HCT116 (cell line): ENCODE results near the gene HMCN2. TPM values are rescaled to one million over a fixed set of nuclear protein-coding genes. Genes with fewer than 3 reads are reported as not detected.

Experiments used
- ATAC-seq: fragments of 200-7000 bp; cut with Tn5 transposase; 2 replicates; pipeline ENCODE4 v1.9.1; 2020; ENCODE audit warnings: mild to moderate bottlenecking, moderate library complexity
- BruUV-seq: library from RNA; stranded (reverse); fragments of 400-500 nt; replicated peaks from 2 replicates; lab custom pipeline; 2021; lab: Mats Ljungman, UMichigan
- CTCF ChIA-PET: fragments of 300-600 bp; sonication (Branson Sonifier 250); formaldehyde crosslinking; loops from one replicate; lab custom pipeline; 2021; ENCODE audit warnings: antibody characterized with exemption; lab: Charles Lee
- POLR2A ChIA-PET: fragments of 300-600, 350-600 bp; sonication (Branson Sonifier 250); formaldehyde crosslinking; loops from one replicate; lab custom pipeline; 2021; ENCODE audit warnings: antibody characterized with exemption; lab: Charles Lee
- RAD21 ChIA-PET, 2 experiments: fragments of 300-600 bp; sonication (Branson Sonifier 250); formaldehyde crosslinking; loops; one replicate each; lab custom pipeline; 2023; ENCODE audit warnings: low total read pairs in 2 of 2; ENCODE audit not compliant: uncharacterized antibody in 2 of 2, unreplicated experiment in 2 of 2, low non-redundant PET in 1 of 2; lab: Charles Lee
- DNase-seq: peaks from one replicate; pipeline ENCODE4 v3.0.0-alpha.2; 2010; ENCODE audit warnings: low read depth, low spot score
- H2AFZ ChIP-seq: fragments of 200-600 bp; shearing (Covaris generic), sonication (generic); 2 replicates; pipeline ENCODE4 v1.6.1; 2017; ENCODE audit warnings: low read depth, mixed run types, mixed read lengths, antibody characterized with exemption, low read length; ENCODE audit not compliant: poor library complexity, severe bottlenecking
- H3K27ac ChIP-seq: 2 replicates; pipeline ENCODE4 v1.5.1; 2012; ENCODE audit warnings: low read depth, low read length
- H3K27me3 ChIP-seq: fragments of 200-600 bp; sonication (generic); 2 replicates; pipeline ENCODE4 v1.6.1; 2016; ENCODE audit warnings: mixed run types, low read length, mixed read lengths; ENCODE audit not compliant: insufficient read depth
- H3K36me3 ChIP-seq, 2 experiments: fragments of 200-500 bp in 1 of 2; fragments of 200-600 bp in 1 of 2; sonication (Bioruptor generic) in 1 of 2; sonication (generic) in 1 of 2; 2 replicates each; pipeline versions ENCODE4 v1.5.1 to v1.6.1; 2014 to 2016; ENCODE audit warnings: low read length in 2 of 2, inconsistent platforms in 1 of 2, mixed read lengths in 1 of 2, mixed run types in 1 of 2; ENCODE audit not compliant: insufficient read depth in 2 of 2, control insufficient read depth in 1 of 2
- H3K4me1 ChIP-seq, 2 experiments: fragments of 200-600 bp in 1 of 2; sonication (generic) in 1 of 2; 2 replicates each; pipeline versions ENCODE4 v1.5.1 to v1.6.1; 2012 to 2017; ENCODE audit warnings: low read length in 2 of 2, inconsistent platforms in 1 of 2, mild to moderate bottlenecking in 1 of 2, mixed read lengths in 1 of 2, mixed run types in 1 of 2, moderate library complexity in 1 of 2; ENCODE audit not compliant: insufficient read depth in 2 of 2, control insufficient read depth in 1 of 2
- H3K4me2 ChIP-seq: fragments of 200-600 bp; sonication (generic); 2 replicates; pipeline ENCODE4 v1.6.1; 2017; ENCODE audit warnings: mixed run types, low read length, mixed read lengths
- H3K4me3 ChIP-seq, 2 experiments: fragments of 200-600 bp in 1 of 2; sonication (generic) in 1 of 2; replicated peaks in 1 of 2; 2 replicates each; pipeline ENCODE4 v1.5.1; 2011 to 2016; ENCODE audit warnings: low read length in 2 of 2, control low read depth in 1 of 2, low read depth in 1 of 2, mild to moderate bottlenecking in 1 of 2, mixed read lengths in 1 of 2, mixed run types in 1 of 2
- H3K79me2 ChIP-seq: fragments of 200-600 bp; sonication (generic); 2 replicates; pipeline ENCODE4 v1.6.1; 2017; ENCODE audit warnings: mild to moderate bottlenecking, mixed run types, low read length, moderate library complexity, mixed read lengths; ENCODE audit not compliant: insufficient read depth
- H3K9ac ChIP-seq: fragments of 200-600 bp; sonication (generic); 2 replicates; pipeline ENCODE4 v1.6.1; 2016; ENCODE audit warnings: low read length, mixed read lengths
- H3K9me2 ChIP-seq: fragments of 200-600 bp; sonication (generic), shearing (Covaris generic); 2 replicates; pipeline ENCODE4 v1.6.1; 2017; ENCODE audit warnings: mixed run types, mild to moderate bottlenecking, moderate library complexity; ENCODE audit not compliant: insufficient read depth
- H3K9me3 ChIP-seq, 2 experiments: fragments of 200-500 bp in 1 of 2; fragments of 200-600 bp in 1 of 2; sonication (Bioruptor generic) in 1 of 2; sonication (generic) in 1 of 2; 2 replicates each; pipeline ENCODE4 v1.6.1; 2014 to 2017; ENCODE audit warnings: low read length in 2 of 2, mixed read lengths in 2 of 2, inconsistent platforms in 1 of 2, low read depth in 1 of 2, mild to moderate bottlenecking in 1 of 2, mixed run types in 1 of 2, moderate library complexity in 1 of 2; ENCODE audit not compliant: control insufficient read depth in 1 of 2, insufficient read depth in 1 of 2
- H4K20me1 ChIP-seq: fragments of 200-600 bp; sonication (generic), shearing (Covaris generic); 2 replicates; pipeline ENCODE4 v1.6.1; 2017; ENCODE audit warnings: mixed run types, mild to moderate bottlenecking, moderate library complexity; ENCODE audit not compliant: insufficient read depth
- CBX3 ChIP-seq: IDR thresholded peaks from 2 replicates; pipeline ENCODE4 v1.6.1; 2012; ENCODE audit warnings: low read depth
- CTCF ChIP-seq, 3 experiments: fragments of 200-600 bp in 1 of 3; sonication (generic) in 1 of 3; IDR thresholded peaks in 2 of 3; conservative IDR thresholded peaks in 1 of 3; 2 replicates each; pipeline ENCODE4 v1.5.1; 2012 to 2017; ENCODE audit warnings: low read depth in 2 of 3, low read length in 2 of 3, antibody characterized with exemption in 1 of 3, borderline replicate concordance in 1 of 3, control low read depth in 1 of 3, mild to moderate bottlenecking in 1 of 3, mixed read lengths in 1 of 3, mixed run types in 1 of 3, moderate library complexity in 1 of 3; ENCODE audit not compliant: insufficient read depth in 1 of 3
- EGR1 ChIP-seq: IDR thresholded peaks from 2 replicates; pipeline ENCODE4 v1.6.1; 2012; ENCODE audit warnings: low read depth
- ELF1 ChIP-seq: IDR thresholded peaks from 2 replicates; pipeline ENCODE4 v1.6.1; 2012; ENCODE audit warnings: low read depth, borderline replicate concordance
- RAD21 ChIP-seq: IDR thresholded peaks from 2 replicates; pipeline ENCODE4 v1.6.1; 2012; ENCODE audit warnings: low read depth, mild to moderate bottlenecking
- YY1 ChIP-seq: IDR thresholded peaks from 2 replicates; pipeline ENCODE4 v1.6.1; 2011; ENCODE audit warnings: low read length, low read depth, moderate library complexity, mild to moderate bottlenecking; ENCODE audit not compliant: insufficient replicate concordance; ENCODE audit errors: extremely low read depth
- ZBTB33 ChIP-seq: IDR thresholded peaks from 2 replicates; pipeline ENCODE4 v1.6.1; 2011; ENCODE audit warnings: mild to moderate bottlenecking, low read length, moderate library complexity; ENCODE audit not compliant: insufficient replicate concordance; ENCODE audit errors: extremely low read depth
- ZFX ChIP-seq: fragments of 450-650 bp; IDR thresholded peaks from 2 replicates; pipeline ENCODE4 v1.6.1; 2017
- ZNF274 ChIP-seq: fragments of 200-500 bp; sonication (Bioruptor generic); IDR thresholded peaks from 2 replicates; pipeline ENCODE4 v1.6.1; 2014; ENCODE audit warnings: mild to moderate bottlenecking, low read depth, low read length, inconsistent platforms
- intact Hi-C: fragments of 100-400 bp; cut with micrococcal nuclease; formaldehyde crosslinking; loops from 2 replicates; pipeline ENCODE4 v1.10.0; 2022
- total RNA-seq: library from RNA; stranded (reverse); gene quantifications from one replicate; pipeline ENCODE4 v1.2.1, GENCODE V29; 2021; ENCODE audit not compliant: unreplicated experiment
- TF ChIP-seq, protein P1 (sequence below): IDR thresholded peaks from 2 replicates; pipeline ENCODE4 v1.6.1; 2012; ENCODE audit warnings: low read depth
- TF ChIP-seq, protein P2 (sequence below): IDR thresholded peaks from 2 replicates; pipeline ENCODE4 v1.6.1; 2012

Gene HMCN2
- total RNA-seq, 1 experiment from 2014 or later = 0.22 TPM

- intact Hi-C loops = no loop called here
- Histone ChIP-seq H3K4me2 (no peak overlapping the region), H4K20me1 (no peaks in the 10 kb centered on the region), H3K9me2 (no peaks in the 10 kb centered on the region), H3K79me2 (no peaks in the 10 kb centered on the region), H3K4me3 (no peak overlapping the region), H2AFZ (no peak overlapping the region), H3K4me1 (no peaks in the 10 kb centered on the region), H3K27ac (no peak overlapping the region), H3K27me3 (no peaks in the 10 kb centered on the region), H3K9me3 (no peaks in the 10 kb centered on the region), H3K36me3 (no peaks in the 10 kb centered on the region), H3K9ac (no peak overlapping the region)
- BruUV-seq = no TSS peak
- DNase-seq (no peak), ATAC-seq (no peak)
- ChIA-PET POLR2A (no interaction called here), CTCF (no interaction called here), RAD21 (no interaction called here)
- no peak for TF ChIP-seq CBX3
- no peak for TF ChIP-seq EGR1
- no peak for TF ChIP-seq CTCF (IDR thresholded peaks at IDR 0.05 in 2 of 3, conservative IDR thresholded peaks at IDR 0.05 in 1 of 3; ENCODE audit: borderline replicate concordance in 1 of 3, insufficient read depth in 1 of 3, low read depth in 2 of 3, low read length in 2 of 3)
Measured at GRCh38 chr9:130385257-130385656, 119.7 kb downstream of the HMCN2 start.

DNA sequence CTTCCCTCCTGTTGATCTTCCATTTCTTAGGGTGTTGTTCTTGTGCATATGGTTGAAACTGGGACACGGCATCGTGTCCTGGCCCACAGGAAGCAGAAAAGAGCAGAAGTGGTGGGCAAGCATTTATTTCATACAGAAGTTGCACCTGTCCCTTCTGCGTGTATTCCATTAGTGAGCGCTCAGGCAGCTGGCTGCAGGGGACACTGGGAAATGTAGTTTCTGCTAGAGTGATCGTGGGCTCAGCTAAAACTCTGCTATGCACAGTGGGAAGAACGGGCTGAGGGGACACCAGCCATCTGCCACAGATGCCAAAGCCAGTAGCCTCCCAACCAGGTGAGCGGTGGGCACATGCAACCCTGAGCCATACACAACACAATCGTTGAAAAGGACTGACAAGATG is 121.8 kb downstream of the HMCN2 start:
- TF ChIP-seq ZNF274 = no peak
- TF ChIP-seq ZFX = no peak
- TF ChIP-seq YY1 = no peak
- TF ChIP-seq ZBTB33 = no peak
- no peak for TF ChIP-seq EGR1
- TF ChIP-seq, protein P1, sequence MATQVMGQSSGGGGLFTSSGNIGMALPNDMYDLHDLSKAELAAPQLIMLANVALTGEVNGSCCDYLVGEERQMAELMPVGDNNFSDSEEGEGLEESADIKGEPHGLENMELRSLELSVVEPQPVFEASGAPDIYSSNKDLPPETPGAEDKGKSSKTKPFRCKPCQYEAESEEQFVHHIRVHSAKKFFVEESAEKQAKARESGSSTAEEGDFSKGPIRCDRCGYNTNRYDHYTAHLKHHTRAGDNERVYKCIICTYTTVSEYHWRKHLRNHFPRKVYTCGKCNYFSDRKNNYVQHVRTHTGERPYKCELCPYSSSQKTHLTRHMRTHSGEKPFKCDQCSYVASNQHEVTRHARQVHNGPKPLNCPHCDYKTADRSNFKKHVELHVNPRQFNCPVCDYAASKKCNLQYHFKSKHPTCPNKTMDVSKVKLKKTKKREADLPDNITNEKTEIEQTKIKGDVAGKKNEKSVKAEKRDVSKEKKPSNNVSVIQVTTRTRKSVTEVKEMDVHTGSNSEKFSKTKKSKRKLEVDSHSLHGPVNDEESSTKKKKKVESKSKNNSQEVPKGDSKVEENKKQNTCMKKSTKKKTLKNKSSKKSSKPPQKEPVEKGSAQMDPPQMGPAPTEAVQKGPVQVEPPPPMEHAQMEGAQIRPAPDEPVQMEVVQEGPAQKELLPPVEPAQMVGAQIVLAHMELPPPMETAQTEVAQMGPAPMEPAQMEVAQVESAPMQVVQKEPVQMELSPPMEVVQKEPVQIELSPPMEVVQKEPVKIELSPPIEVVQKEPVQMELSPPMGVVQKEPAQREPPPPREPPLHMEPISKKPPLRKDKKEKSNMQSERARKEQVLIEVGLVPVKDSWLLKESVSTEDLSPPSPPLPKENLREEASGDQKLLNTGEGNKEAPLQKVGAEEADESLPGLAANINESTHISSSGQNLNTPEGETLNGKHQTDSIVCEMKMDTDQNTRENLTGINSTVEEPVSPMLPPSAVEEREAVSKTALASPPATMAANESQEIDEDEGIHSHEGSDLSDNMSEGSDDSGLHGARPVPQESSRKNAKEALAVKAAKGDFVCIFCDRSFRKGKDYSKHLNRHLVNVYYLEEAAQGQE = no peak
- no peak for TF ChIP-seq RAD21
- TF ChIP-seq, protein P2, sequence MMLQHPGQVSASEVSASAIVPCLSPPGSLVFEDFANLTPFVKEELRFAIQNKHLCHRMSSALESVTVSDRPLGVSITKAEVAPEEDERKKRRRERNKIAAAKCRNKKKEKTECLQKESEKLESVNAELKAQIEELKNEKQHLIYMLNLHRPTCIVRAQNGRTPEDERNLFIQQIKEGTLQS = no peak
- no peak for TF ChIP-seq ELF1
- TF ChIP-seq, all 23 proteins: peak for 0
- Histone ChIP-seq H3K4me1 (no peaks in the 10 kb centered on the region), H3K79me2 (no peaks in the 10 kb centered on the region), H3K4me2 (no peak overlapping the region), H4K20me1 (no peaks in the 10 kb centered on the region), H3K9me2 (no peaks in the 10 kb centered on the region), H3K36me3 (no peaks in the 10 kb centered on the region), H3K27me3 (no peaks in the 10 kb centered on the region), H3K9ac (no peak overlapping the region), H3K27ac (no peak overlapping the region), H2AFZ (peak overlapping the region; percentile 61), H3K4me3 (no peak overlapping the region), H3K9me3 (no peaks in the 10 kb centered on the region)
- DNase-seq = no peak
- BruUV-seq = no TSS peak
- no peak for ATAC-seq
- ChIA-PET CTCF (no interaction called here), RAD21 (no interaction called here), POLR2A (no interaction called here)
- intact Hi-C loops = no loop called here
